ENCODE results near the gene NUP160.

GRCh38 chr11:47887910-47888569, 39.9 kb upstream of the NUP160 start:
- TF ChIP-seq CTCF (IDR thresholded peaks at IDR 0.05) (no peak), POLR2A (IDR thresholded peaks at IDR 0.05) (no peak)

Data from thyroid gland (tissue), 4 donors.